NOMO-1 treated with DMSO at 0.1 percent for 48 hours (cell line): ENCODE measurements around the gene LRBA.

ENCODE experiments used
- DNase-seq: peaks from one replicate; lab custom pipeline; 2025; ENCODE audit not compliant: unreplicated experiment; lab: John Stamatoyannopoulos, UW

LRBA gene

GRCh38 chr4:150593996-150594395 lies 421.1 kb downstream of the LRBA start:
- no peak for DNase-seq

- DNase-seq = no peak
Measured at GRCh38 chr4:150591904-150592303, 423.2 kb downstream of the LRBA start.

GRCh38 chr4:150591406-150591805 lies 423.7 kb downstream of the LRBA start:
- no peak for DNase-seq

GRCh38 chr4:150590631-150591030 lies 424.5 kb downstream of the LRBA start:
- DNase-seq = no peak

GRCh38 chr4:150589157-150589556 lies 425.9 kb downstream of the LRBA start:
- no peak for DNase-seq

GRCh38 chr4:150588316-150588715 lies 426.8 kb downstream of the LRBA start:
- no peak for DNase-seq

GRCh38 chr4:150586162-150586810 lies 428.8 kb downstream of the LRBA start:
- DNase-seq = no peak

- DNase-seq = no peak
Measured at GRCh38 chr4:150585611-150586010, 429.5 kb downstream of the LRBA start.

- no peak for DNase-seq
Measured at GRCh38 chr4:150584111-150584915, 430.8 kb downstream of the LRBA start.

GRCh38 chr4:150583287-150584110 lies 431.6 kb downstream of the LRBA start:
- DNase-seq = no peak

GRCh38 chr4:150582873-150583286 lies 432.2 kb downstream of the LRBA start:
- no peak for DNase-seq

GRCh38 chr4:150582146-150582872 lies 432.8 kb downstream of the LRBA start, which contains the start of gene MAB21L2:
MAB21L2 (plus strand) TSS chr4:150582151; CDS start chr4:150583030, 879 bp downstream.
- DNase-seq = no peak

- DNase-seq = no peak
Measured at GRCh38 chr4:150581641-150582051, 433.4 kb downstream of the LRBA start.

GRCh38 chr4:150581056-150581605 lies 434.0 kb downstream of the LRBA start:
- DNase-seq = no peak

- no peak for DNase-seq
Measured at GRCh38 chr4:150580306-150580705, 434.8 kb downstream of the LRBA start.

- DNase-seq = no peak
Measured at GRCh38 chr4:150579551-150580234, 435.4 kb downstream of the LRBA start.

GRCh38 chr4:150578745-150579501 lies 436.2 kb downstream of the LRBA start:
- no peak for DNase-seq

- no peak for DNase-seq
Measured at GRCh38 chr4:150577796-150578195, 437.3 kb downstream of the LRBA start.

GRCh38 chr4:150574678-150575077 lies 440.4 kb downstream of the LRBA start:
- no peak for DNase-seq
